SH-SY5Y (cell line): ENCODE measurements around the gene ZNF574.

Experiments
- GATA2 ChIP-seq: IDR thresholded peaks from 2 replicates; pipeline ENCODE4 v1.6.1; 2011; ENCODE audit warnings: mild to moderate bottlenecking, low read depth, low read length
- GATA3 ChIP-seq: IDR thresholded peaks from 2 replicates; pipeline ENCODE4 v1.6.1; 2011; ENCODE audit warnings: low read depth, mild to moderate bottlenecking, low read length, moderate library complexity

ZNF574 gene

GRCh38 chr19:42081584-42082203 is 5.7 kb downstream of the ZNF574 start:
- TF ChIP-seq GATA2 = no peak
- no peak for TF ChIP-seq GATA3

GRCh38 chr19:42083537-42083936 is 7.6 kb downstream of the ZNF574 start:
- TF ChIP-seq GATA2 (no peak), GATA3 (no peak)

DNA sequence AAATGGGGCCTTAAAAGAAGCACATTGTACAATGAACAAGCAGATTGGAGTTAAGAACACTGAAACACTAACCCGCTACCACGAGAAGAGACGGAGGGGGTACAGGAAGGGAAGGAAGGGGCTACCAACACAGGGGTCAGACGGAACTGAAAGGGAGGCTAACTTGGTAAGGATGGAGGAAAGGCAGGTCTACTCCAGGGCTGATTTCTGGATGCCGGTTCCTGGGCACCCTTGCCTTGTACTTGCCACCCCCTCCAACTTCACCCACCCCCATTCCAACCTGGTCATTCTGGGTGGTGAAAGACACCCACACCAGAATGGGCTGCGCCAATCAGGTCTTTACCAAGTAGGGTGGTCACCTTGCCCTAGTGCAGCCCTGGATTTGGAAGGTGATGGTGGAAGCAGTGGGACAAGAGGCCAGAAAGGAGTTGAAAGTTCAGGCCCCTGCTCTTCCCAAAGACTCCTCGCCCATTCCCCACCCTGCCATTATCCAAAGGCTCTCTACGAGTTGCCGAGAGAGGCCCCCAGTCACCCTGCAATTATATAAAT is 10.3 kb downstream of the ZNF574 start:
- no peak for TF ChIP-seq GATA2
- TF ChIP-seq GATA3 = no peak

GRCh38 chr19:42086770-42087550 is 11.0 kb downstream of the ZNF574 start:
- TF ChIP-seq GATA3 (no peak), GATA2 (no peak)

GRCh38 chr19:42088471-42089190 is 12.7 kb downstream of the ZNF574 start:
- TF ChIP-seq GATA3 (no peak), GATA2 (no peak)

GRCh38 chr19:42089191-42089750 is 13.3 kb downstream of the ZNF574 start:
- no peak for TF ChIP-seq GATA3
- TF ChIP-seq GATA2 = no peak

DNA sequence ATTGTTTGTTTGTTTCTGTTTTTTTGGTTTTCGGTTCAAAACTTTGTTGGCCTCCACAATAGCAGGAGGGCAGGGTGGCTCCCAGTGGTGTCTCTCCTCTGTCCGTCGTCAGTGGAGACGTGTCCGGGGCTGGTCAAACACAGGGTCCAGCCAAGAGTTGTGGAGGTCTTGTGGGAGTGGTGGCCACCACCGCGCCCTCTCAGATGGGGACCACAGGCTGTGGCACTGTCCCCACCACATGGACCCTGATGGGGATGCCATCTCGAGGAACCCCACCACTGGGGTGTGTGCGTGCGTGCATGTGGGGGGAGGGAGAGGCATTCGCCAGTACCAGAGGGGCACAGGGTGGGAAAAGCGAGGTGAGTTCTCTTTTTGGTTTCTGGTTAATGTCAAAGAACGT is 13.8 kb downstream of the ZNF574 start:
- TF ChIP-seq GATA2 (no peak), GATA3 (no peak)

DNA sequence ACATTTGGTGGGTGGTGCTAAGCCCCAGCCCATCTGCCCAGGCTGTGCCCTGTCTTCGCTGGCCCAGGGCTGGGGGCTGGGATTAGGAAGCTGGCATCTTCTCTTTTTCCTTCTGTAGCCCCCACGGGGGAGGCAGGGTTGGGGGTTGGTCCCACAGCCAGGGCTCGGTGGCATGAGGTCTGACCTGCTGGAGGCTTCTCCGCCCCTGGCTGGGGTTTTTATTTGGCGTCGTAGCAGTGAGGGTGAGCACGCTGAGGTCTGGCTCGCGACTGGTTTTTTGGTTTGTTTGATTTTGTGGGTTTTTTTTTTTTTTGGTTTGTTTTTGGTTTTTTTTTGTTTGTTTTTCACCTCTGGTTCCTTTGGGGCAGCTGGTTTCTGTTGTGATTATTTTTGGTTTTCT is 14.7 kb downstream of the ZNF574 start:
- no peak for TF ChIP-seq GATA3
- no peak for TF ChIP-seq GATA2

GRCh38 chr19:42091300-42091699 is 15.3 kb downstream of the ZNF574 start:
- TF ChIP-seq GATA3 (no peak), GATA2 (no peak)

- TF ChIP-seq GATA3 (no peak), GATA2 (no peak)
Measured at GRCh38 chr19:42091742-42092141, 15.8 kb downstream of the ZNF574 start.

DNA sequence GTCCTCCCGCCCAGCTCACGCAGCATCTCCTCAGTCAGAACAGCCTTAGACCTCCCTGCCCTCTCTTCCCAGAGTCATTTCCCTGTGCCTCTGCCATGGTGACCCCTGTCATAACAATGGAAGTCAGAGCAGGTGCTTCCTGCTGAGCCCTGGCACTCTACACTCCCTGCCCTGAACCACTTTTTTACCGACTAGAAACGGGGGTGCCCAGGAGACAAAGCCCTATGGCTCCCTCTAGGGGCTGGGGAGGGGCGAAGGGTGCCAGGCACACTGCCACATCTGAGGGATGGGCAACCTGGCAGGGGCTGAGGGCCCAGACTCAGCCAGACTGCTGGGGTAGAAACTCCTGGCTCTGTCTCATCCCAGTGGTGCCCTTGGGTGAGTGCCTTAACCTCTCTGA is 16.4 kb downstream of the ZNF574 start:
- TF ChIP-seq GATA3 (no peak), GATA2 (no peak)

- TF ChIP-seq GATA2 (no peak), GATA3 (no peak)
Measured at GRCh38 chr19:42093505-42093904, 17.5 kb downstream of the ZNF574 start.

DNA sequence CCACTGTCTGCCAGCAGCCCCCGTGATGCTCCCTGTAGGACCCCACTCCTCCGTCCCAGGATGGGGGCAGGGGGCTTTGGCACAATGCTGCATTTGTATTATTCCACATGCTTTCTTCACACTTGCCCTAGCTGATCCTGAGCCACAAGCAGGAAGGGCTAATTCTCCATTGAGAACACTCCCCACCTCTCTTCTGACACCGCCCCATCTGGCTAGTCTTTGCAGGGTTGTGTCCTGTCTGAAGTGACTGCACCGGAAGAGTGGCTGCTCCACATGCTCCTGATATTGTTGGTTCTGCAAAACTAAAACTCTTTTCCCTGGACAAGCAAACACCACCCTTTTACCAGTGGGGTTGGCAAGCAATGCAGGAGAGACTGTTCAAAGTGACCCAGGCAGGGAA is 18.0 kb downstream of the ZNF574 start:
- no peak for TF ChIP-seq GATA2
- TF ChIP-seq GATA3 = no peak
